ENCODE results near the gene CPT2.
"Not testable (repeated sequence)": the region's sequence is repeated elsewhere in the genome, so short reads cannot be mapped to it uniquely, and the experiment has no call there.

CPT2 gene

DNA sequence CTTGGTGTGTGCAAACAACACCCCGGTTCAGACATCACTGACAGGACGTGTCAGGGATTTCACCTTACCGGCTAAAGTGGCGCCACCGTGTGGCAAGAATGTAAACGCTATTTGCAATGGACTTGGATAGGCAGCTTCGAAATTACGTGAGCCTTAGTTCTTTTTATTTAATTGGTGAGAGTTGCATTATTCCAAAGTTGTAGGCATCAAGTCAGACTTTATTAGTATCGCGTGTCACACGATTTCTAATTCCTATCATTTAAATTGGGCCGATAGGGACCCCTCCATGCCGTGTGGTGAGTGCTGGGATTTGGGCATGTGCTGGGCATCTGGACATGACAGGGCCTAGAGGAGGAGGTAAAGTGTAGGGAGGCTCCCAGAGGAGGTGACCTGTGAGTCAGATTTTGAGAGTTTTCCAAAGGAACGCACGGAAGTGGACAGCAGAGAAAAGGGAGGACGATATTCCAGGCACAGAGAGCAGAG, 14.5 kb upstream of the CPT2 start:
- peak; percentile 57 to 70 (median 61) for DNase-seq (ENCODE audit: low read depth in 3 of 3)

DNA sequence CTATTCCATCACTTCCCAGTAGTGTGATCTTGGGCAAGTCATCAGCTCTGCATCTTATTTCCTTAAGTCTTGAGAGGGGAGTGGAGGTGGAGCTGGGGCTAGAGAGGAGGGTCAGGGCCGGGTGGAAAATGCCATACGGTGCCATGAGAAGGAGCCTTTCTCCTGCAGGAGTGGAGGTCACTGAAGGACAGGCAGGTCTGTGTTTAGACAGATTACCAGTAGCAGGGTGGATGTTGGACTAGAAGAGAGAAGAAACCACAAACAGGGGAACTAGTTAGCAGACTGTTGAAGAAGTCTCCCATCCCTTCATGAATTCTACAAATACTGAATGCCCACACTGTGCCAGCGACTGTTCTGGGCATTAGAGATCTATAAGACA, 13.9 kb upstream of the CPT2 start:
- DNase-seq (ENCODE audit: low read depth in 3 of 3), result no peak

DNA sequence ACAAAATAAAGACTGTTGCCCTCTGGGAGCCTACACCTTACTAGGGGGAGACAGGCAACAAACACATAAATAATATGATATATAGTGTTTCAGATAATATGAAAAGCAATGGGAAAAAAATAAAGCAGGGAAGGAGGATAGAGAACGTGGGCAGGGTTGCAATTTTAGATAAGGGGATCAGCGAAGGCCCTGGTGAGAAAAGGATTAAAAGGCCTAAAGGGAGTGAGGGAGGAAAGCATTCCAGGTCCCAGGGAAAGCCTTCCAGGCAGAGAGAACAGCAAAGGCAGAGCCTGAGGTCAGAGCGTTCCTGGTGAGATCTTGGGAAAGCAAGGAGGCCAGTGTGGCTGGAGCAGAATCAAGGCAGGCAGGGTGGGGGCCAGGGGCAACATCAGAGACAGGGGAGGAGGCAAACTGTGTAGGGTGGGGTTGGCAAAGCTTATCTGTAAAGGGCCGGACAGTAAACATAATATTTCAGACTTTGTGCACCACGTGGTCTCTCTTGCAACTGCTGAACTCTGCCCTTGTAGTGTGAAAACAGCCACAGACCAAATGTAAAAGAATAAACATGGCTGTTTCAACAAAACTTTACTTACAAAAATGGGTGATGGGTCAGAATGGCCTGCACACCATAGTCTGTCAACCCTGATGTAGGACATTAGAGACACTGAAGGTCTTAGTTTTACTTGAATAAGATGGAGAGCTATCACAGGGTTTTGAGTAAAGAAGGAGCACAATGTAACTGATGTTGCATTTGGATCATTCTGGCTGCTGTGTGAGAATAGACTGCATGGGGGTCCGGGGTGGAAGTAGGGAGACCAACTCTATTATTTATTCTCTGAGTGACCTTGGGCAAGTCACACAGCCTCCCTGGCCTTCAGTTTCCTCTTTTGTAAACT, 13.3 kb upstream of the CPT2 start:
- DNase-seq (ENCODE audit: low read depth in 3 of 3), result no peak

DNA sequence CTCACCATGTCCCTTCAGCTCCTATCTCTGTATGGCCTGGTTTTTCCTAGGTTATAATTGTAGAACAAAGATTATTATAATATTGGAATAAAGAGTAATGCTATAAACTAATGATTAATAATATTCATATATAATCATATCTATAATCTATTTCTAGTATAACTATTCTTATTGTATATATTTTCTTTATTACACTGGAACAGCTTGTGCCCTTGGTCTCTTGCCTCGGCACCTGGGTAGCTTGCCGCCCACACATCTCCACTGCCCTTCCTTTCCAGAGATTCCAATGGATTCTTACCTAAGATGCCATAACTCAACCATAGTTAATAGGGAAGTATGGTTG, 10.7 kb upstream of the CPT2 start:
- DNase-seq (ENCODE audit: low read depth in 3 of 3), result not testable (repeated sequence)

DNA sequence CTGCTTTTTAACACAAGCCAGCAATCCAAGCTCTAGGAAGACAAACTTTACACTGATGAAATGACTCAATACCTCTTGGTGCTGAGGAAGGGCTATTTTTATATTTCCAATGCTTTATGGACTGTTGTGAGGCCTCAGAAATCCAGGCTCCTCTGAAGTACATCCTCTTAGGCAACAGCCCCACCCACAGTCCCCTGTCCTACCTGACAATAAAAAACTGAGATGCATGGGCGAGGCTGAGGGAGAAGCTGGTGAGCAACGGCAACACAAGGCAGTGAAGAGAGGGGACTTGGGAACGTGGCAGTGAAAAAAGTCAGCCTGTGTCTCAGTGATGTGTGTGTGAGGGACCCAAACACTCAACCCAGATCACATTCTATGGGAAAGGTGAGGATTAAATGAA, 10.1 kb upstream of the CPT2 start:
- no peak for DNase-seq (ENCODE audit: low read depth in 3 of 3)

DNA sequence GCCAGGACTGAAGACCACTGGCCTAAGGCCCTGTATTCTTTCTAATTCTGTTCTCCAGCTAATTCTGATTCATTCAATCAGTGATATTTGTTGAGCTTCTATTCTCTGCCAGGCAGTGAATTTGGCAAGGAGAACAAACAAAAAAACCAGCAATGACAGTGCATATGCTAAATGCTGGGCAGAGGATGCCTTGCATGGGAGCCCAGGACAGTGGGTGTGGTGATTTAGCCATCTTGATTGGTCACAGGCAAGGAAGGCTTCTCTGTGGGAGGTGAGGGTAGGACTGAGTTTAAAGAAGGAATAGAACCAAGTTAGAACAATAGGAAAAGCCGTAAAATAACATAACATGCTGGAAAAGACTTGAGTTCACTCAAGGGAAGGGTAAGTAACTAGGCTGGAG, 9.2 kb upstream of the CPT2 start:
- DNase-seq (ENCODE audit: low read depth in 3 of 3), result no peak

DNA sequence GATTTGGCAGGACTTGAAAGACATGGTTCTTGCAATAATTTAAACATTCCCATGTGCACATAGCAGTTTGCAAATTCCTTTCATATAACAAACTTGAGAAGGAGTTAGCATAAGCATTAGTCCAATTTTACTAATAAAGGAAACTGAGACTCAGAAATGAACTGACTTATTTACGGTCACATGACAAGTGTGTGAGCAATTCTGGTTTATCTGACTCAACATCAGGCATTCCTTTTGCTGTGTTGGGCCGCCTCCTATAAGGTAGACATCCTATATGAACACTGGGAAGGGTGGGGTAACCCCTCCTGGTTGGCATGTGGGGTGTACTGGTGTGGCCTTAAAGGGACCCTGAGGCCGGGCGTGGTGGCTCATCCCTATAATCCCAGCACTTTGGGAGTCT, 8.5 kb upstream of the CPT2 start:
- DNase-seq (ENCODE audit: low read depth in 3 of 3), result no peak

DNA sequence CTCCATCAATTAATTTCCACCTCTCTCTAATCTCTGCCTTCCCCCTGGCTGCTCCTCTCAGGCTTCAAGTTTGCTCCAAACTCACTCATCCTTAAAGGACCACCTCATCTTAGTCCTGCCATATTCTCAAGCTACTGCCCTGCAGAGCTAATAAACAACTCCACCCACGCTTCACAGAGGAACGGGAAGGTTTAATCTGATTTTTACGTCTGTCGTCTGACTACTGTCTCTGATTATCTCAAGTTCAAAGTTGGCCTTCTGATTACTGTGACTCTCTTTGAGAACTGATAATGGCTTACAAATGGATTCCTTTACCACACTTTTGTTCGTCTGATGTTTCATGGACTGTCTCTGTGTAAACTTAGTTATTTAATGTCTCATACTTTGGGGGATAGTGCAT, 7.6 kb upstream of the CPT2 start:
- no peak for DNase-seq (ENCODE audit: low read depth in 3 of 3)

DNA sequence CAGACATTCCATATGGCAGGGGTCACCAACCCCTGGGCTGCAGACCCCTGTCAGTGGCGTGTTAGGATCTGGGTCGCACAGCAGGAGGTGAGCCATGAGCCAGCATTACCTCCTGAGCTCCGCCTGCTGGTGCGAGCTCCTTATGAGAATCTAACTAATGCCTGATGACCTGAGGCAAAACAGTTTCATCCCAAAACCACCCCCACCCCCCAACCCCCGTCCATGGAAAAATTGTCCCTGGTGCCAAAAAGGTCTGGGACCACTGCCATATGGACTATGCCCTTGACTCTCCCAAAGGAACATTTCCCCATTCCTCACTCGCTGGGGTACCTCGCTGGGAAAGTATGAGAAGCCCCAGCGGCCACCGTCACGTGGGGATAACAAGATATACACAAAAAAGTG, 6.4 kb upstream of the CPT2 start:
- DNase-seq (ENCODE audit: low read depth in 3 of 3), result no peak

DNA sequence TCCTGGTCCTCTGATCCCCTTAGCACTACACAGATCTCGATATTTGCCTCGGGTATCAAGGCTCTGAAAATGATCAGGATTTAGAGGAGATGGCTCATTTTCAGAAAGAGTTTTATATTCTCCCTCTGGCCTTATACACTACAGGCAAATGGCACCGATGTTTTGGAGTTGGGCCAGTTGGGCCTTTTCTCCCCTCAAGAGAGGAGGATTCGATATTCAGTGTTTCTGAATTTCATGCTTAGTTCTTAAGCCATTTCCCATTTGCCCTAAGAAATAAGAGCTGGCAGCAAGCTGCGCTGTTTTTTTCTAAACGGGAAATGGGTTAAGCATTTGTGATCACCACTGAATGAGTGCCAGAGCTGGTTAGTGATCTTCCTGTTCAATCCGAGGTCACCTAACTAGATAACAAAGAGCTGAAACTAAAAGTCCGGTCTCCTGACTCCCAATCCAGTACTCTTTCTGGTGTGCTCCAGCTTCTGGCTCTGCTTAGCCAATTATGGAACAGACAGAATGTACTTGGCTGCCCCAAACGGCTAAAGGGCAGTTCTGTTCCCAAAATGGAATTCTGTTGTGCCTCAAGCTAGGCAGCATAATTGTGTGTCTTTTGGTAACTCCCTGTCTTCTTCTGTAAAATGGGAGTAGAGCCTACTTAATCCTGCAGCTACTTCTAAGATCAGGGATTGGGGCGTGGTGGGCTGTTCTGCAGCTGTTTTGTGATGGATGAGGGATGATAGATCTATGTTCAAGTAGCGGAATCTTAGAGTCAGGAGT, 1.2 kb upstream of the CPT2 start:
- no peak for DNase-seq (ENCODE audit: low read depth in 3 of 3)

DNA sequence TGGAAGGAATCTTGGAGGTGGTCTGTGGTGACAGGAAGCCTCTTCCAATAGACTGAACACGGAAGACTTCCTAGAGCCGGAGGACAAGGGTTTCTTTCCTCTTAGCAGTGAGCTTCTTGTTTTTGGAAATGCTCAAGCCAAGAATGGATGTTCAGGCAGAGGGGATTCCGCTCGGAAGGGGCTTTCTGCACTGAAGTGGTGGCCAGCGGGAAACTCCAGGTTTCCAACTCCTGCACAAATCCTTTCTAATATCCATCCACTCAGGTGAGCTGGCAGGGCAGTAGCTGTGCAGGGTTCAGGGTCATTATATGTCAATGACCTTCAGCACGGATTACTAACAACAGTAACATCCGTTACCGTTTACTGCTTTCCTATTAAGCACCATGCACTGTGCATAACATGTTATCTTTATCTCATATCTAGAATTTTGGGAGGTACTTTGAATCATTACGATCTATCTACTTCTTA, 573 bp upstream of the CPT2 start:
- no peak for DNase-seq (ENCODE audit: low read depth in 3 of 3)

DNA sequence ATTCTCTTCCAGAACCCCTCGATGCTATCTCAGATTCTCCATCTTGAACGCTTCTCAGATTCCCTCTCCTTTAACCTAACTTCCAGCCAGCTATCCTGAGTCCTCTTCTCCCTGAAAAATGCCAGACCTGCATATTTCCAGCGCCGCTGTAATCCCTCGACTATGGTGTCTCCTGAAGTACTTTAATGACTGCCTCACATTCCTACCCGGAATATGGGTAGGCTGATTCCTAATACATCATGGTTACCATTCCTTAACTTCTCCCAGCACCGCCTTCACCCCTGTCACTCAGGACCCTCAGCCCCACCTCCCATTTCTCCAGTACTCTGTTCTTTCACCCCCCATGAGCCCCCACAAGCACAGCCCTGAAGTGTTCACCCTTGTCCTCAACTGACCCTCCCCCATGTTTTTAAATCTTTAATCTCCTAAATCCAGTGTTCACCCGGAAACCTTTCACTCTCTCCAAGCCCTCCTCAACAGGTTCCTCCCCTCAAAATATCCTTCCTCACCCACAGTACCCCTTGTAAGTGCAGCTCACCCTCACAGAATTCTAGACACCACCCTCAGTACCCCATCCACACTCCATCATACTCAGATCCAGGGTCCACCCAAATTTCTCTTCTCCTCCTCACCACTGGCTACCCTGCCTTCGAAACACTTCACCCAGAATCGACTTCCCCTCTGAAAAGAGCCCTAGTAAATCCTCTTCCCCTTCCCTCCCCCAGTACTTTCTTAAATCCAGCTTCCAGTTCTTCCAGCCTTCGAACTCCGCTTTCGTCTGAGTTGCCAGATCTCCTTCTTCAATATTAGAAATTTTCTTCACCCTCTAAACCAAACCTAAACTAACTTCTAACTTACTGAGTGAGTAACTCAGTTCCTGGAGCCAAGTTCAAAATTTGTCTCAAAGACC, 922 bp downstream of the CPT2 start:
- no peak for DNase-seq (ENCODE audit: low read depth in 3 of 3)

DNA sequence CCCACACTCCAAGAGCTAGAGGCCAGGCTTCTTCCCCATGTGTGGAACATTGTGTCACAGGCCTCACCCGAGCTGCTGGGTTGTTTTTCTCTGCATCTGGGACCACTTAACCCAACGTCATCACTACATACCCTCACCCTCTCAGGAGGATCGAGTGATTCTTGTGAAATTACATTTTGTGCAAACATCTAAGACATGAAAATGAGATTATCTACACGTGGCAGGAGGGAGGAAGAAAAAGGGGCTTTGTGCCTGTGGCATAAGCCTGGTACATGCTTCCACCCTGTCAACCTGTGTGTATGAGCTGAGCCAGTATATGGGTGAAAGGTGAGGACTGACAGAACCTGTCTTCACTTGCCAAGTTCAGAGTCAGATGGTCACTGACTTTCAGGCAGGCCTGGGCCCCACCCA, 1.6 kb downstream of the CPT2 start:
- DNase-seq (ENCODE audit: low read depth in 3 of 3), result no peak

DNA sequence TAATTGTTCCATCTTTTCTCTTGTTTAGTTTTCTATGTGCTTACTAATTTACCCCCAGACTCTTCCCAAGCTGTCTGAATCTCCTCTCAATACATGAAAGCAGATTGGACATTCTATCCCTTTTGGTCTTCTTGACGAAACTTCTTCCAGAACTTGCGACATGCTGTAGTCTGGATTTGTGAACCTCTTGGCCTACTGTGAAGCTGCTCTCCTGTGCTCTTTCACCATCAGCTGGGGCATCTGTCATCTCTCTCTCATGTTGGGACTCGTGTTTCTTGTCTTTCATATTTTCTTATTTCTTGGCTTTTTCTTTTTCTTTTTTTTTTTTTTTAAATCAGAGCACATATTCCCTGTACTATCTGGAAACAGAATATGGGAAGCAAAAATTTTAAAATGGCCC, 6.8 kb downstream of the CPT2 start:
- DNase-seq (ENCODE audit: low read depth in 3 of 3), result no peak

DNA sequence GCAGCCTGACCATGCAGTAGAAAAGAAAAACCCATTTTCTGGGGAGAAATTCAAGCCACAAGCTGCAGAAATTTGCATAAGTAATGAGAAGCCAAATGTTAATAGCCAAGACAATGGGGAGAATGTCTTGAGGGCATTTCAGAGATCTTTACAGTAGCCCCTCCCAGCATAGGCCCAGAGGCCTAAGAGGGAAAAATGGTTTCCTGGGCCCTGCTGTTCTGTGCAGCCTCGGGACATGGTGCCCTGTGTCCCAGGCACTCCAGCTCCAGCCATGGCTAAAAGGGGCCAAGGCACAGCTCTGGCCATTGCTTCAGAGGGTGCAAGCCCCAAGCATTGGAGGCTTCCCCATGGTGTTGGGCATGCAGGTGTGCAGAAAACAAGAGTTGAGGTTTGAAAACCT, 8.9 kb downstream of the CPT2 start:
- not testable (repeated sequence) for DNase-seq (ENCODE audit: low read depth in 3 of 3)

DNA sequence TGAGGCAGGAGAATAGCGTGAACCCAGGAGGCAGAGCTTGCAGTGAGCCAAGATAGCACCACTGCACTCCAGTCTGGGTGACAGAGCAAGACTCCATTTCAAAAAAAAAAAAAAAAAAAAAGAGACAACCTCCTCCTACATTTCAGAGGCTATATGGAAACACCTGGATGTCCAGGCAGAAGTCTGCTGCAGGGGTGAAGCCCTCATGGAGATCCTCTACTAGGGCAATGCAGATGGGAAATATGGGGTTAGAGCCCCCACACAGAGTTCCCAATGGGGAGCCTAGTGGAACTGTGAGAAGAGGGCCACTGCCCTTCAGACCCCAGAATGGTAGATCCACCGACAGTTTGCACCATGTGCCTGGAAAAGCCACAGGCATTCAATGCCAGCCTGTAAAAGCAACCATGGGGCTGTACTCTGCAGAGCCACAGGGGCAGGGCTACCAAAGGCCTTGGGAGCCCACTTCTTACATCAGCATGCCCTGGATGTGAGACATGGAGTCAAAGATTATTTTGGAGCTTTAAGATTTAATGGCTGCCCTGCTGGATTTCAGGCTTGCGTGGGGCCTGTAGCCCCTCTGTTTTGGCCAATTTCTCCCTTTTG, 9.6 kb downstream of the CPT2 start:
- DNase-seq (ENCODE audit: low read depth in 3 of 3), result not testable (repeated sequence)

DNA sequence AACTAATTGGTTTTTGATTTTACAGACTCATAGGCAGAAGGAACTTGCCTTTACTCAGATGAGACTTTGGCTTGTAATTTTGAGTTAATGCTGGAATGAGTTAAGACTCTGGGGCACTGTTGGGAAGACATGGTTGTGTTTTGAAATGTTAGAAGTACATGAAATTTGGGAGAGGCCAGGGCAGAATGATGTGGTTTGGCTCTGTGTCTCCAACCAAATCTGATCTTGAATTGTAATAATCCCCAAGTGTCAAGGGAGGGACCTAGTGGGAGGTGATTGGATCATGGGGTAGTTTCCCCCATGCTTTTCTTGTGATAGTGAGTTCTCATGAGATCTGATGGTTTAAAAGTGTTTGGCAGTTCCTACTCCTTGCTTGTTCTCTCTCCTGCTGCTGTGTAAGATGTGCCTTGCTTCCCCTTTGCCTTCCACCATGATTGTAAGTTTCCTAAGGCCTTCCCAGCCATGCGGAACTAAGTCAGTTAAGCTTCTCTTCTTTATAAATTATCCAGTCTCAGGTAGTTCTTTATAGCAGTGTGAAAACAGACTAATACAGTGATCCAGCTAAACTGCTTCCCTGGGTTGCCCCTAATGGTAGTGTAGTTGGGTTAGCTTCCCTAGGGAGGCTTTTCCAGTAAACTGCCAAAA, 10.2 kb downstream of the CPT2 start:
- no peak for DNase-seq (ENCODE audit: low read depth in 3 of 3)

DNA sequence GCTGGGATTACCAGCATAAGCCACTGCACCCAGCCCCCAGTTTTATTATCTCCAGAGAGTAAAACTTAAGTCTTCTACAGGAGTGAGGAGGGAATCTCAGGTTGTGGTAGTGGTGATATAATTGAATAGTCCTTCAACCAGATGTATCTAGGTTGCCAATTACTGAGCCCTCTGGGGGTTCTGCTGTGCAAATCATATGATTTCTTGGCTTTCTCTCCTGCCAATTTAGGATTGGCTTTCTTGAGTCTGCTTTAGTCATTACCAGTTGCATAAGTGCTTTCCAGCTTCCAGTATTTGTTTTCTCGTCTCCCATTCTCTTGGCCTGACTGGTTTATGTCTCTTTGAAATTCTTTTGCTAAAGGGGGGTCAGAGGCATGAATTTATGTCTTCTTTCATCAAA, 11.1 kb downstream of the CPT2 start:
- DNase-seq (ENCODE audit: low read depth in 3 of 3), result no peak

DNA sequence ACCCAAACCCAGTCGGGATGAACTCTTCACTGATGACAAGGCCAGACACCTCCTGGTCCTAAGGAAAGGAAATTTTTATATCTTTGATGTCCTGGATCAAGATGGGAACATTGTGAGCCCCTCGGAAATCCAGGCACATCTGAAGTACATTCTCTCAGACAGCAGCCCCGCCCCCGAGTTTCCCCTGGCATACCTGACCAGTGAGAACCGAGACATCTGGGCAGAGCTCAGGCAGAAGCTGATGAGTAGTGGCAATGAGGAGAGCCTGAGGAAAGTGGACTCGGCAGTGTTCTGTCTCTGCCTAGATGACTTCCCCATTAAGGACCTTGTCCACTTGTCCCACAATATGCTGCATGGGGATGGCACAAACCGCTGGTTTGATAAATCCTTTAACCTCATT, 13.7 kb downstream of the CPT2 start:
- no peak for DNase-seq (ENCODE audit: low read depth in 3 of 3)

DNA sequence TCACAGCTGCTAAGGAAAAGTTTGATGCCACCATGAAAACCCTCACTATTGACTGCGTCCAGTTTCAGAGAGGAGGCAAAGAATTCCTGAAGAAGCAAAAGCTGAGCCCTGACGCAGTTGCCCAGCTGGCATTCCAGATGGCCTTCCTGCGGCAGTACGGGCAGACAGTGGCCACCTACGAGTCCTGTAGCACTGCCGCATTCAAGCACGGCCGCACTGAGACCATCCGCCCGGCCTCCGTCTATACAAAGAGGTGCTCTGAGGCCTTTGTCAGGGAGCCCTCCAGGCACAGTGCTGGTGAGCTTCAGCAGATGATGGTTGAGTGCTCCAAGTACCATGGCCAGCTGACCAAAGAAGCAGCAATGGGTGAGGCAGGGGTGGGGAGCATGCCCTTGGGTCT, 14.3 kb downstream of the CPT2 start:
- no peak for DNase-seq (ENCODE audit: low read depth in 3 of 3)

DNA sequence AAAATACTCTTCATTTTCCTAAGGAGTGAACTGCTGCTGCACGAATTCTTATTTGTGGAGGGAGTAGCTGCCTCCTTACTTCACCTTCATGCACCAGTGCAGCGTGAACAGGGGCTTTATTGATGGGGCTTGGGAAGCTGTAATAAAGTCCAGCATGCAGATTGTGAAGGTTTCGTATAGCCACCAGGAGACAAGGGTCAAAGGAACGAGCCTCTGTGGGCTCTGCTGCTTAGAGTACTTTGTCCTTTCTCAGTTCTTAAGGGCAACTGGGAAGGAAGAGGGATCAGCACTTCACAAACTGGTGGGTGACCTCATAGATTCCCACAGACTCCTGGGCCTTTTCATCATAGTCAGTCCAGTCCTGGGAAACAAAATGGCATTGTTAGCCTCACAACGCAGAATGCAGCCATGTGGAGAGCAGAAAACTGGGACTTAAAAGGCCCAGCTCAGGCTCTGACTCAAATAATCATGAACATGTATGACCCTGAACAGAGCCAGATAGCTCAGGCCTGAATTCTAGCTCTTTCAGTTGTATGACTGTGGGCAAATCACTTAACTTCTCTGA, 17.8 kb downstream of the CPT2 start:
- DNase-seq (ENCODE audit: low read depth in 3 of 3), result no peak

Data from stimulated activated CD4-positive, alpha-beta T cell treated with anti-CD3 and anti-CD28 coated beads, TNF-alpha, amount 100 ng/mL, for 4 hours (primary cell).